ENCODE data around the gene PPIP5K2.

PPIP5K2 gene

GRCh38 chr5:103127292-103127817 lies 7.3 kb downstream of the PPIP5K2 start:
- Histone ChIP-seq H2AFZ (ENCODE audit: low read depth, low read length) (no peak overlapping the region), H4K8ac (ENCODE audit: low read length) (no peak overlapping the region), H3K79me1 (replicated peaks; ENCODE audit: low read length, poor library complexity, severe bottlenecking) (peaks cover 14% of the 10 kb centered on the region), H3K14ac (ENCODE audit: low read length in 2 of 2) (no peak overlapping the region), H2BK15ac (ENCODE audit: low read depth, poor library complexity, severe bottlenecking) (no peak overlapping the region), H4K91ac (ENCODE audit: low read length) (no peak overlapping the region), H3K36me3 (ENCODE audit: control insufficient read depth in 1 of 2, insufficient read depth in 2 of 2, low read depth in 1 of 2, low read length in 2 of 2) (peaks cover 0 to 13% of the 10 kb centered on the region in 2 experiments), H2AK5ac (ENCODE audit: low read length, severe bottlenecking) (no peak overlapping the region), H3K27ac (ENCODE audit: low read length, poor library complexity, severe bottlenecking) (no peak overlapping the region), H3K4me2 (ENCODE audit: low read length, poor library complexity, severe bottlenecking) (no peak overlapping the region), H2BK5ac (ENCODE audit: low read depth, low read length, poor library complexity, severe bottlenecking) (no peak overlapping the region), H2BK120ac (ENCODE audit: low read depth, low read length) (no peak overlapping the region), H3K9me3 (ENCODE audit: control insufficient read depth, low read length) (no peaks in the 10 kb centered on the region), H3K9ac (ENCODE audit: low read length) (no peak overlapping the region), H3K4me3 (ENCODE audit: insufficient read depth in 1 of 2, low read depth in 1 of 2, low read length in 2 of 2) (no peak overlapping the region), H2BK12ac (ENCODE audit: low read length in 2 of 2) (no peak overlapping the region), H3K18ac (ENCODE audit: low read depth in 1 of 2, low read length in 2 of 2) (no peak overlapping the region), H3K27me3 (ENCODE audit: control insufficient read depth in 1 of 2, insufficient read depth in 1 of 2, low read length in 2 of 2) (no peaks in the 10 kb centered on the region), H3K4me1 (ENCODE audit: control insufficient read depth, insufficient read depth, low read depth, low read length) (no peaks in the 10 kb centered on the region), H3K4ac (ENCODE audit: low read depth in 1 of 2, low read length in 2 of 2) (no peak overlapping the region), H3K23ac (ENCODE audit: low read length in 2 of 2) (no peak overlapping the region)
- no peak for DNase-seq
- WGBS: no CpG with 5 or more reads among the region's 2 CpGs

DNA sequence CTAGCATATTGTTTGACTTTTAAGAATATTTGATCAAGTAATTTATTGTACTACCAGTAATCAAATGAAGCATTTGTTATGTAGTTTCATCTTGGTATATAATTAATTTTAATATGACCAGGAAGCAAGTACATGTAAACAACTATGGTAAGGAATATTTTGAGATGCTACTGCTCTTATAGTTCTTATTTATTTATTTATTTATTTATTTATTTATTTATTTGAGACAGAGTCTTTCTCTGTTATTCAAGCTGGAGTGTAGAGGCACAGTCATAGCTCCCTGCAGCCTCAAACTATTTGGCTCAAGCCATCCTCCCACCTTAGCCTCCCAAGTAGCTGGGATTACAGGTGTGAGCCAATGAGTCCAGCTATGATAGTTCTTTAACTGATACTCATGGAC lies 8.1 kb downstream of the PPIP5K2 start:
- H4K91ac ChIP-seq (ENCODE audit: low read length): no peak overlapping the region
- H3K79me1 ChIP-seq (replicated peaks; ENCODE audit: low read length, poor library complexity, severe bottlenecking): peaks cover 11% of the 10 kb centered on the region
- no peak overlapping the region for H2BK120ac ChIP-seq (ENCODE audit: low read depth, low read length)
- H3K4me2 ChIP-seq (ENCODE audit: low read length, poor library complexity, severe bottlenecking): no peak overlapping the region
- H2BK5ac ChIP-seq (ENCODE audit: low read depth, low read length, poor library complexity, severe bottlenecking): no peak overlapping the region
- H3K4ac ChIP-seq (ENCODE audit: low read depth in 1 of 2, low read length in 2 of 2): no peak overlapping the region
- H3K9ac ChIP-seq (ENCODE audit: low read length): no peak overlapping the region
- no peak overlapping the region for H2BK12ac ChIP-seq (ENCODE audit: low read length in 2 of 2)
- no peak overlapping the region for H2AFZ ChIP-seq (ENCODE audit: low read depth, low read length)
- no peaks in the 10 kb centered on the region for H3K27me3 ChIP-seq (ENCODE audit: control insufficient read depth in 1 of 2, insufficient read depth in 1 of 2, low read length in 2 of 2)
- H3K4me1 ChIP-seq (ENCODE audit: control insufficient read depth, insufficient read depth, low read depth, low read length): no peaks in the 10 kb centered on the region
- no peak overlapping the region for H3K14ac ChIP-seq (ENCODE audit: low read length in 2 of 2)
- H4K8ac ChIP-seq (ENCODE audit: low read length): no peak overlapping the region
- no peak for DNase-seq
- H3K18ac ChIP-seq (ENCODE audit: low read depth in 1 of 2, low read length in 2 of 2): no peak overlapping the region
- H3K36me3 ChIP-seq (ENCODE audit: control insufficient read depth in 1 of 2, insufficient read depth in 2 of 2, low read depth in 1 of 2, low read length in 2 of 2): peaks cover 0 to 13% of the 10 kb centered on the region in 2 experiments
- H3K27ac ChIP-seq (ENCODE audit: low read length, poor library complexity, severe bottlenecking): no peak overlapping the region
- no peak overlapping the region for H3K4me3 ChIP-seq (ENCODE audit: insufficient read depth in 1 of 2, low read depth in 1 of 2, low read length in 2 of 2)
- H2AK5ac ChIP-seq (ENCODE audit: low read length, severe bottlenecking): no peak overlapping the region
- no peak overlapping the region for H2BK15ac ChIP-seq (ENCODE audit: low read depth, poor library complexity, severe bottlenecking)
- H3K23ac ChIP-seq (ENCODE audit: low read length in 2 of 2): no peak overlapping the region
- no peaks in the 10 kb centered on the region for H3K9me3 ChIP-seq (ENCODE audit: control insufficient read depth, low read length)

GRCh38 chr5:103132684-103133083 lies 12.6 kb downstream of the PPIP5K2 start:
- Histone ChIP-seq H2AFZ (ENCODE audit: low read depth, low read length) (no peak overlapping the region), H3K14ac (ENCODE audit: low read length in 2 of 2) (no peak overlapping the region), H2BK5ac (ENCODE audit: low read depth, low read length, poor library complexity, severe bottlenecking) (no peak overlapping the region), H4K8ac (ENCODE audit: low read length) (no peak overlapping the region), H3K4me2 (ENCODE audit: low read length, poor library complexity, severe bottlenecking) (no peak overlapping the region), H3K36me3 (ENCODE audit: control insufficient read depth in 1 of 2, insufficient read depth in 2 of 2, low read depth in 1 of 2, low read length in 2 of 2) (peaks cover 0 to 40% of the 10 kb centered on the region in 2 experiments), H3K27ac (ENCODE audit: low read length, poor library complexity, severe bottlenecking) (no peak overlapping the region), H3K18ac (ENCODE audit: low read depth in 1 of 2, low read length in 2 of 2) (no peak overlapping the region), H3K4me3 (ENCODE audit: insufficient read depth in 1 of 2, low read depth in 1 of 2, low read length in 2 of 2) (no peak overlapping the region), H3K9me3 (ENCODE audit: control insufficient read depth, low read length) (no peaks in the 10 kb centered on the region), H3K4ac (ENCODE audit: low read depth in 1 of 2, low read length in 2 of 2) (no peak overlapping the region), H3K23ac (ENCODE audit: low read length in 2 of 2) (no peak overlapping the region), H2BK15ac (ENCODE audit: low read depth, poor library complexity, severe bottlenecking) (no peak overlapping the region), H2BK12ac (ENCODE audit: low read length in 2 of 2) (no peak overlapping the region), H2BK120ac (ENCODE audit: low read depth, low read length) (no peak overlapping the region), H3K4me1 (ENCODE audit: control insufficient read depth, insufficient read depth, low read depth, low read length) (no peaks in the 10 kb centered on the region), H3K79me1 (replicated peaks; ENCODE audit: low read length, poor library complexity, severe bottlenecking) (peaks cover 9% of the 10 kb centered on the region), H2AK5ac (ENCODE audit: low read length, severe bottlenecking) (no peak overlapping the region), H3K9ac (ENCODE audit: low read length) (no peak overlapping the region), H3K27me3 (ENCODE audit: control insufficient read depth in 1 of 2, insufficient read depth in 1 of 2, low read length in 2 of 2) (no peaks in the 10 kb centered on the region), H4K91ac (ENCODE audit: low read length) (no peak overlapping the region)
- 89% methylated on average over 1 of the region's 1 CpG for WGBS
- DNase-seq: no peak

DNA sequence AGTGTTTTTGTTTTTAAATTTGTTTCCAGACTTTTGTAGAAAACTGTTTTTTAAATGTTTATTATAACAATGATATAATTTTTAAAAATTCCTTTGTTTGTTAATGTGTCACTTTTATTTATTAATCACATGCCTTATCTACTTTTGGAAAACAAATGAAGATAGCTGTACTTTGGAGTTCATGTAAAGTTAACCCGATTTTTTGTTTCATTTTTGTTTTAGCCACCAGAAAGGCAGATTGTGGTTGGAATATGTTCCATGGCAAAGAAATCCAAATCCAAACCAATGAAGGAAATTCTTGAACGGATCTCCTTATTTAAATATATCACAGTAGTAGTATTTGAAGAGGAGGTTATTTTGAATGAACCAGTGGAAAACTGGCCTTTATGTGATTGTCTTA lies 13.1 kb downstream of the PPIP5K2 start:
- DNase-seq: no peak
- Histone ChIP-seq H3K27ac (ENCODE audit: low read length, poor library complexity, severe bottlenecking) (no peak overlapping the region), H2BK5ac (ENCODE audit: low read depth, low read length, poor library complexity, severe bottlenecking) (no peak overlapping the region), H4K8ac (ENCODE audit: low read length) (no peak overlapping the region), H2AK5ac (ENCODE audit: low read length, severe bottlenecking) (no peak overlapping the region), H3K4me3 (ENCODE audit: insufficient read depth in 1 of 2, low read depth in 1 of 2, low read length in 2 of 2) (no peak overlapping the region), H2BK12ac (ENCODE audit: low read length in 2 of 2) (no peak overlapping the region), H3K79me1 (replicated peaks; ENCODE audit: low read length, poor library complexity, severe bottlenecking) (peaks cover 9% of the 10 kb centered on the region), H3K9me3 (ENCODE audit: control insufficient read depth, low read length) (no peaks in the 10 kb centered on the region), H3K18ac (ENCODE audit: low read depth in 1 of 2, low read length in 2 of 2) (no peak overlapping the region), H2BK120ac (ENCODE audit: low read depth, low read length) (no peak overlapping the region), H2BK15ac (ENCODE audit: low read depth, poor library complexity, severe bottlenecking) (no peak overlapping the region), H3K27me3 (ENCODE audit: control insufficient read depth in 1 of 2, insufficient read depth in 1 of 2, low read length in 2 of 2) (no peaks in the 10 kb centered on the region), H3K4ac (ENCODE audit: low read depth in 1 of 2, low read length in 2 of 2) (no peak overlapping the region), H2AFZ (ENCODE audit: low read depth, low read length) (no peak overlapping the region), H3K9ac (ENCODE audit: low read length) (no peak overlapping the region), H4K91ac (ENCODE audit: low read length) (no peak overlapping the region), H3K4me2 (ENCODE audit: low read length, poor library complexity, severe bottlenecking) (no peak overlapping the region), H3K14ac (ENCODE audit: low read length in 2 of 2) (no peak overlapping the region), H3K4me1 (ENCODE audit: control insufficient read depth, insufficient read depth, low read depth, low read length) (no peaks in the 10 kb centered on the region), H3K23ac (ENCODE audit: low read length in 2 of 2) (no peak overlapping the region), H3K36me3 (ENCODE audit: control insufficient read depth in 1 of 2, insufficient read depth in 2 of 2, low read depth in 1 of 2, low read length in 2 of 2) (peaks cover 0 to 46% of the 10 kb centered on the region in 2 experiments)
- 94% methylated on average over 1 of the region's 2 CpGs for WGBS
